Neural cell (in vitro differentiated cells): Measurements from ENCODE around the gene AMBP. TPM values are rescaled to one million over a fixed set of nuclear protein-coding genes. Genes with fewer than 3 reads are reported as not detected.

Experiments used
- H2AFZ ChIP-seq: fragments of 200-600, 300-800 bp; sonication (generic), shearing (Covaris generic); 2 replicates; pipeline ENCODE4 v1.6.0; 2014; ENCODE audit warnings: low read depth, mild to moderate bottlenecking, antibody characterized with exemption, low read length, moderate library complexity
- H3F3A ChIP-seq: fragments of 200-600 bp; shearing (Covaris generic); 2 replicates; pipeline ENCODE4 v1.6.1; 2016; ENCODE audit warnings: mild to moderate bottlenecking, moderate library complexity, mixed read lengths, antibody characterized with exemption, low read length; ENCODE audit not compliant: insufficient read depth, poor library complexity, severe bottlenecking
- H3K27ac ChIP-seq: fragments of 200-600, 300-800 bp; sonication (generic), shearing (Covaris generic); 2 replicates; pipeline ENCODE4 v1.5.1; 2014; ENCODE audit warnings: mild to moderate bottlenecking, low read length, moderate library complexity
- H3K27me3 ChIP-seq: fragments of 300-800, 200-600 bp; sonication (generic), shearing (Covaris generic); 2 replicates; pipeline ENCODE4 v1.6.0; 2014; ENCODE audit warnings: mild to moderate bottlenecking, low read depth, low read length, moderate library complexity; ENCODE audit not compliant: insufficient read depth
- H3K36me3 ChIP-seq: fragments of 300-800, 200-600 bp; sonication (generic), shearing (Covaris generic); 2 replicates; pipeline ENCODE4 v1.5.1; 2014; ENCODE audit warnings: mild to moderate bottlenecking, antibody characterized with exemption, low read length, moderate library complexity; ENCODE audit not compliant: insufficient read depth
- H3K4me2 ChIP-seq: fragments of 300-800, 200-600 bp; sonication (generic), shearing (Covaris generic); 2 replicates; pipeline ENCODE4 v1.6.0; 2014; ENCODE audit warnings: mild to moderate bottlenecking, low read length
- H3K4me3 ChIP-seq: fragments of 300-800, 200-600 bp; sonication (generic), shearing (Covaris generic); 2 replicates; pipeline ENCODE4 v1.5.1; 2014; ENCODE audit warnings: mild to moderate bottlenecking, low read length, moderate library complexity
- H3K79me2 ChIP-seq: fragments of 200-600 bp; shearing (Covaris generic); replicated peaks from 2 replicates; pipeline ENCODE4 v1.6.0; 2014; ENCODE audit warnings: mild to moderate bottlenecking, low read length, moderate library complexity; ENCODE audit not compliant: insufficient read depth
- H3K9ac ChIP-seq: fragments of 300-800, 200-600 bp; sonication (generic), shearing (Covaris generic); 2 replicates; pipeline ENCODE4 v1.6.1; 2016; ENCODE audit warnings: mild to moderate bottlenecking, low read length, mixed read lengths
- H3K9me2 ChIP-seq: fragments of 200-600 bp; shearing (Covaris generic); 2 replicates; pipeline ENCODE4 v1.6.1; 2016; ENCODE audit warnings: mild to moderate bottlenecking, low read length, mixed read lengths; ENCODE audit not compliant: insufficient read depth
- H3K9me3 ChIP-seq: fragments of 200-600, 300-800 bp; sonication (generic), shearing (Covaris generic); 2 replicates; pipeline ENCODE4 v1.6.1; 2016; ENCODE audit warnings: mild to moderate bottlenecking, mixed run types, low read length, moderate library complexity, mixed read lengths
- H4K20me1 ChIP-seq: fragments of 200-600 bp; shearing (Covaris generic); 2 replicates; pipeline ENCODE4 v1.6.1; 2016; ENCODE audit warnings: mild to moderate bottlenecking, mixed run types; ENCODE audit not compliant: insufficient read depth
- EP300 ChIP-seq: fragments of 450-650 bp; conservative IDR thresholded peaks from 2 replicates; pipeline ENCODE4 v1.6.1; 2014; ENCODE audit warnings: antibody characterized with exemption, mild to moderate bottlenecking, moderate library complexity; ENCODE audit not compliant: poor library complexity, severe bottlenecking
- EZH2 ChIP-seq: fragments of 200-600, 300-800 bp; shearing (Covaris generic), sonication (generic); IDR thresholded peaks from 2 replicates; pipeline ENCODE4 v1.6.1; 2014; ENCODE audit warnings: antibody characterized with exemption, low read length, borderline replicate concordance, mild to moderate bottlenecking; ENCODE audit not compliant: insufficient read depth, poor library complexity, severe bottlenecking
- MXI1 ChIP-seq: fragments of 450-650 bp; conservative IDR thresholded peaks from 2 replicates; pipeline ENCODE4 v1.6.1; 2014; ENCODE audit warnings: antibody characterized with exemption, mild to moderate bottlenecking; ENCODE audit not compliant: poor library complexity, severe bottlenecking
- POLR2AphosphoS5 ChIP-seq: IDR thresholded peaks from 2 replicates; pipeline ENCODE4 v1.6.1; 2012
- RAD21 ChIP-seq: fragments of 450-650 bp; conservative IDR thresholded peaks from 2 replicates; pipeline ENCODE4 v1.6.1; 2014; ENCODE audit warnings: antibody characterized with exemption, mild to moderate bottlenecking, moderate library complexity
- SMC3 ChIP-seq: fragments of 450-650 bp; conservative IDR thresholded peaks from 2 replicates; pipeline ENCODE4 v1.6.1; 2014; ENCODE audit warnings: antibody characterized with exemption, mild to moderate bottlenecking, moderate library complexity; ENCODE audit not compliant: poor library complexity
- TAF1 ChIP-seq: IDR thresholded peaks from 2 replicates; pipeline ENCODE4 v1.6.1; 2012; ENCODE audit warnings: low read depth
- polyA plus RNA-seq: library from polyadenylated mRNA; depleted of rRNA; stranded (reverse); fragments of >200 nt; gene quantifications from 2 replicates; pipeline ENCODE4 v1.2.3, GENCODE V29; 2014
- TF ChIP-seq, protein P1 (sequence below): IDR thresholded peaks from 2 replicates; pipeline ENCODE4 v1.6.1; 2012; ENCODE audit warnings: borderline replicate concordance
- TF ChIP-seq, protein P2 (sequence below): fragments of 450-650 bp; IDR thresholded peaks from 2 replicates; pipeline ENCODE4 v1.5.1; 2014; ENCODE audit warnings: antibody characterized with exemption, mild to moderate bottlenecking, moderate library complexity; ENCODE audit not compliant: poor library complexity, severe bottlenecking

Gene AMBP
- polyA plus RNA-seq, 1 donor from 2014 or later, result not detected

DNA sequence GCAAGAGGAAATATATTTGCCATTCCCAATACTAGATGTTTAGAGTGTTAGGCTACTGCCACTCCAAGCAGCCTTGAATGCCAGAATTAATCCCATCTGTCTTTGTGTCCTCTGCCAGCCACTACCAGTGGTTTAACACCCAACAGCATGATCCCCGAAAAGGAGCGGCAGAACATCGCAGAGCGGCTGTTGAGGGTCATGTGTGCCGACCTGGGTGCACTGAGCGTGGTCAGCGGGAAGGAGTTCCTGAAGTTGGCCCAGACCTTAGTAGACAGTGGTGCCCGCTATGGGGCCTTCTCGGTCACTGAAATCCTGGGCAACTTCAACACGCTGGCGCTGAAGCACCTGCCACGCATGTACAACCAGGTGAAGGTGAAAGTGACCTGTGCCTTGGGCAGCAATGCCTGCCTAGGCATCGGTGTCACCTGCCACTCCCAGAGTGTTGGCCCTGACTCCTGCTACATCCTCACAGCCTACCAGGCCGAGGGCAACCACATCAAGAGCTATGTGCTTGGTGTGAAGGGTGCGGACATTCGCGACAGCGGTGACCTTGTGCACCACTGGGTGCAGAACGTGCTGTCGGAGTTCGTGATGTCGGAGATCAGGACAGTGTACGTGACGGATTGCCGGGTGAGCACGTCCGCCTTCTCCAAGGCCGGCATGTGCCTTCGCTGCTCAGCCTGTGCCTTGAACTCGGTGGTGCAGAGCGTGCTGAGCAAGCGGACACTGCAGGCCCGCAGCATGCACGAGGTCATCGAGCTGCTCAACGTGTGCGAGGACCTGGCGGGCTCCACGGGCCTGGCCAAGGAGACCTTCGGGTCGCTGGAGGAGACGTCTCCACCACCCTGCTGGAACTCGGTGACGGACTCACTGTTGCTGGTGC lies 29.3 kb downstream of the AMBP start:
- no peaks in the 10 kb centered on the region for H3F3A ChIP-seq
- H3K9ac ChIP-seq, result no peak overlapping the region
- H3K9me2 ChIP-seq, result no peaks in the 10 kb centered on the region
- H3K4me2 ChIP-seq, result no peak overlapping the region
- no peaks in the 10 kb centered on the region for H3K27me3 ChIP-seq
- no peaks in the 10 kb centered on the region for H3K9me3 ChIP-seq
- H2AFZ ChIP-seq, result no peak overlapping the region
- H3K36me3 ChIP-seq, result peaks cover 16% of the 10 kb centered on the region
- no peaks in the 10 kb centered on the region for H3K79me2 ChIP-seq
- H3K4me3 ChIP-seq, result no peak overlapping the region
- TF ChIP-seq SMC3, result no peak
- no peak for TF ChIP-seq TAF1
- TF ChIP-seq EP300, result no peak
- no peak for TF ChIP-seq EZH2
- TF ChIP-seq, protein P1, sequence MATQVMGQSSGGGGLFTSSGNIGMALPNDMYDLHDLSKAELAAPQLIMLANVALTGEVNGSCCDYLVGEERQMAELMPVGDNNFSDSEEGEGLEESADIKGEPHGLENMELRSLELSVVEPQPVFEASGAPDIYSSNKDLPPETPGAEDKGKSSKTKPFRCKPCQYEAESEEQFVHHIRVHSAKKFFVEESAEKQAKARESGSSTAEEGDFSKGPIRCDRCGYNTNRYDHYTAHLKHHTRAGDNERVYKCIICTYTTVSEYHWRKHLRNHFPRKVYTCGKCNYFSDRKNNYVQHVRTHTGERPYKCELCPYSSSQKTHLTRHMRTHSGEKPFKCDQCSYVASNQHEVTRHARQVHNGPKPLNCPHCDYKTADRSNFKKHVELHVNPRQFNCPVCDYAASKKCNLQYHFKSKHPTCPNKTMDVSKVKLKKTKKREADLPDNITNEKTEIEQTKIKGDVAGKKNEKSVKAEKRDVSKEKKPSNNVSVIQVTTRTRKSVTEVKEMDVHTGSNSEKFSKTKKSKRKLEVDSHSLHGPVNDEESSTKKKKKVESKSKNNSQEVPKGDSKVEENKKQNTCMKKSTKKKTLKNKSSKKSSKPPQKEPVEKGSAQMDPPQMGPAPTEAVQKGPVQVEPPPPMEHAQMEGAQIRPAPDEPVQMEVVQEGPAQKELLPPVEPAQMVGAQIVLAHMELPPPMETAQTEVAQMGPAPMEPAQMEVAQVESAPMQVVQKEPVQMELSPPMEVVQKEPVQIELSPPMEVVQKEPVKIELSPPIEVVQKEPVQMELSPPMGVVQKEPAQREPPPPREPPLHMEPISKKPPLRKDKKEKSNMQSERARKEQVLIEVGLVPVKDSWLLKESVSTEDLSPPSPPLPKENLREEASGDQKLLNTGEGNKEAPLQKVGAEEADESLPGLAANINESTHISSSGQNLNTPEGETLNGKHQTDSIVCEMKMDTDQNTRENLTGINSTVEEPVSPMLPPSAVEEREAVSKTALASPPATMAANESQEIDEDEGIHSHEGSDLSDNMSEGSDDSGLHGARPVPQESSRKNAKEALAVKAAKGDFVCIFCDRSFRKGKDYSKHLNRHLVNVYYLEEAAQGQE, result no peak
- TF ChIP-seq MXI1, result no peak
- TF ChIP-seq POLR2AphosphoS5, result no peak
- no peak for TF ChIP-seq RAD21
- TF ChIP-seq, protein P2, sequence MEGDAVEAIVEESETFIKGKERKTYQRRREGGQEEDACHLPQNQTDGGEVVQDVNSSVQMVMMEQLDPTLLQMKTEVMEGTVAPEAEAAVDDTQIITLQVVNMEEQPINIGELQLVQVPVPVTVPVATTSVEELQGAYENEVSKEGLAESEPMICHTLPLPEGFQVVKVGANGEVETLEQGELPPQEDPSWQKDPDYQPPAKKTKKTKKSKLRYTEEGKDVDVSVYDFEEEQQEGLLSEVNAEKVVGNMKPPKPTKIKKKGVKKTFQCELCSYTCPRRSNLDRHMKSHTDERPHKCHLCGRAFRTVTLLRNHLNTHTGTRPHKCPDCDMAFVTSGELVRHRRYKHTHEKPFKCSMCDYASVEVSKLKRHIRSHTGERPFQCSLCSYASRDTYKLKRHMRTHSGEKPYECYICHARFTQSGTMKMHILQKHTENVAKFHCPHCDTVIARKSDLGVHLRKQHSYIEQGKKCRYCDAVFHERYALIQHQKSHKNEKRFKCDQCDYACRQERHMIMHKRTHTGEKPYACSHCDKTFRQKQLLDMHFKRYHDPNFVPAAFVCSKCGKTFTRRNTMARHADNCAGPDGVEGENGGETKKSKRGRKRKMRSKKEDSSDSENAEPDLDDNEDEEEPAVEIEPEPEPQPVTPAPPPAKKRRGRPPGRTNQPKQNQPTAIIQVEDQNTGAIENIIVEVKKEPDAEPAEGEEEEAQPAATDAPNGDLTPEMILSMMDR, result no peak
- no peaks in the 10 kb centered on the region for H4K20me1 ChIP-seq
- no peak overlapping the region for H3K27ac ChIP-seq

DNA sequence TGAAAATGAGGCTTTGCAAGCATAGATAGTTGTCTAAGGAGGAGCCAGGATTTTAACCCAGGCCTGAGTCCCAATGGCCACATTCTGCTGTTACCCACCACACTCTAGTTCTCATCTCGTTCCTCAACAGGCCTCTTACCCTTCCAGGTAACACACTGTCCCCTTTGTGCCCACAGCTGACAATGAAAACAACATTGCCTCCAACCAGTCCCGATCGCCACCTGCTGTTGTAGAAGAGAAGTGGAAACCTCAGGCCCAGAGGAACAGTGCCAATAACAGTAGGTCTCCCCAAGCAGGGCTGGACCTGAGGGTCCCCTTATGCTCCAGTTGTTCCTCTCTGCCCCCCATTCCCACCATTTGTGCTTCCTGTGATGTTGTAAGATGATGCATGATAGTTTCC lies 30.4 kb downstream of the AMBP start:
- no peaks in the 10 kb centered on the region for H3K79me2 ChIP-seq
- H2AFZ ChIP-seq, result no peak overlapping the region
- no peaks in the 10 kb centered on the region for H3K27me3 ChIP-seq
- H3K9me2 ChIP-seq, result no peaks in the 10 kb centered on the region
- H4K20me1 ChIP-seq, result no peaks in the 10 kb centered on the region
- H3F3A ChIP-seq, result no peaks in the 10 kb centered on the region
- H3K9ac ChIP-seq, result no peak overlapping the region
- H3K9me3 ChIP-seq, result no peaks in the 10 kb centered on the region
- H3K4me3 ChIP-seq, result no peak overlapping the region
- H3K4me2 ChIP-seq, result no peak overlapping the region
- peaks cover 16% of the 10 kb centered on the region for H3K36me3 ChIP-seq
- H3K27ac ChIP-seq, result no peak overlapping the region
- TF ChIP-seq EP300 (no peak), EZH2 (no peak), TAF1 (no peak), RAD21 (no peak)
- TF ChIP-seq, protein P2, result no peak
- TF ChIP-seq, protein P1, result no peak
